ENCODE results near the gene PPM1M. TPM values are rescaled to one million over a fixed set of nuclear protein-coding genes. Genes with fewer than 3 reads are reported as not detected.
A peak's percentile ranks its signal among the peaks of the same experiment; 100 is the strongest.

PPM1M gene
- total RNA-seq, 1 experiment from 2014 or later = 7.1 TPM

DNA sequence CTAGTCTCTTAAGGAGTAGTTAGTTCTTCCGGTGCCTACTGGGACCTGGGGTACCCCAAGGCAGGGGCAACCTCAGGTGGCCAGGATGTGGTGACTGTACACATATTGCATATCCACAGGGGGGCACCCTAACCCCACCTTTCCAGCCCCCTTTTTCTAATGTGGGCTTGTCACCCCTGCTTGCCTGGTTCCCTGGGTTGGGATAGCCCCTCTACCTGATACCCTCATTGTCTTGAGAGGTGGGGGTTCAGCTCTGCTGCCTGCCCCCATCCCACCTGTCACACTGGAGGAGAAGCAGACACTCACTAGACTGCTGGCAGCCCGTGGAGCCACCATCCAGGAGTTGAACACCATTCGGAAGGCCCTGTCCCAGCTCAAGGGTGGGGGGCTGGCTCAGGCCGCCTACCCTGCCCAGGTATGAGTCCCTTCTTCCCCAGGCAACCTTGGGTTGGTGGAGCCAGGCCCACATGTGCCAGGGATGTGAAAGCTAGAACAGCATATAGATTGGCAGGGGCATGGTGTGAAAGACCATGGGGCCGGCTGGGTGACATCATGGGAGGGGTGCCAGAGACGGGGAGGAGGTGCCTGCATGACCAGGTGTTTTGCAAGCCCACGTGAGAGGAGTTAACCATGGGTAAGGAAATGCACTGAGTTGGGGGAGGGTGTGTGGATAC, 46.1 kb downstream of the PPM1M start:
- BruUV-seq (replicated peaks) = no TSS peak
- H3K9me3 Mint-ChIP-seq (ENCODE audit: low read depth, unreplicated experiment) = no peaks in the 10 kb centered on the region
- H3K4me3 Mint-ChIP-seq (ENCODE audit: low read depth, unreplicated experiment) = no peak overlapping the region
- peak; percentile 63 for DNase-seq
- peaks cover 37% of the 10 kb centered on the region for H3K36me3 Mint-ChIP-seq (ENCODE audit: insufficient read depth, unreplicated experiment)
- TF ChIP-seq, protein P1, sequence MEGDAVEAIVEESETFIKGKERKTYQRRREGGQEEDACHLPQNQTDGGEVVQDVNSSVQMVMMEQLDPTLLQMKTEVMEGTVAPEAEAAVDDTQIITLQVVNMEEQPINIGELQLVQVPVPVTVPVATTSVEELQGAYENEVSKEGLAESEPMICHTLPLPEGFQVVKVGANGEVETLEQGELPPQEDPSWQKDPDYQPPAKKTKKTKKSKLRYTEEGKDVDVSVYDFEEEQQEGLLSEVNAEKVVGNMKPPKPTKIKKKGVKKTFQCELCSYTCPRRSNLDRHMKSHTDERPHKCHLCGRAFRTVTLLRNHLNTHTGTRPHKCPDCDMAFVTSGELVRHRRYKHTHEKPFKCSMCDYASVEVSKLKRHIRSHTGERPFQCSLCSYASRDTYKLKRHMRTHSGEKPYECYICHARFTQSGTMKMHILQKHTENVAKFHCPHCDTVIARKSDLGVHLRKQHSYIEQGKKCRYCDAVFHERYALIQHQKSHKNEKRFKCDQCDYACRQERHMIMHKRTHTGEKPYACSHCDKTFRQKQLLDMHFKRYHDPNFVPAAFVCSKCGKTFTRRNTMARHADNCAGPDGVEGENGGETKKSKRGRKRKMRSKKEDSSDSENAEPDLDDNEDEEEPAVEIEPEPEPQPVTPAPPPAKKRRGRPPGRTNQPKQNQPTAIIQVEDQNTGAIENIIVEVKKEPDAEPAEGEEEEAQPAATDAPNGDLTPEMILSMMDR (IDR thresholded peaks at IDR 0.05; ENCODE audit: unreplicated experiment) = peak; percentile 53
- H3K27ac Mint-ChIP-seq (ENCODE audit: unreplicated experiment) = peak overlapping the region; percentile 14
- H3K4me1 Mint-ChIP-seq (ENCODE audit: low read depth, unreplicated experiment) = peaks cover 33% of the 10 kb centered on the region
- CTCF ChIA-PET = interaction anchor here (1.9 kb wide), 1 partner anchor 48 kb away, joined by 6 read pairs; no protein-coding TSS in a partner anchor
- no peaks in the 10 kb centered on the region for H3K27me3 Mint-ChIP-seq (ENCODE audit: unreplicated experiment)
- intact Hi-C loops (cut with micrococcal nuclease; ENCODE audit: unreplicated experiment) = loop anchor here (1.0 kb wide), 1 partner anchor 48 kb away; no protein-coding TSS in a partner anchor

DNA sequence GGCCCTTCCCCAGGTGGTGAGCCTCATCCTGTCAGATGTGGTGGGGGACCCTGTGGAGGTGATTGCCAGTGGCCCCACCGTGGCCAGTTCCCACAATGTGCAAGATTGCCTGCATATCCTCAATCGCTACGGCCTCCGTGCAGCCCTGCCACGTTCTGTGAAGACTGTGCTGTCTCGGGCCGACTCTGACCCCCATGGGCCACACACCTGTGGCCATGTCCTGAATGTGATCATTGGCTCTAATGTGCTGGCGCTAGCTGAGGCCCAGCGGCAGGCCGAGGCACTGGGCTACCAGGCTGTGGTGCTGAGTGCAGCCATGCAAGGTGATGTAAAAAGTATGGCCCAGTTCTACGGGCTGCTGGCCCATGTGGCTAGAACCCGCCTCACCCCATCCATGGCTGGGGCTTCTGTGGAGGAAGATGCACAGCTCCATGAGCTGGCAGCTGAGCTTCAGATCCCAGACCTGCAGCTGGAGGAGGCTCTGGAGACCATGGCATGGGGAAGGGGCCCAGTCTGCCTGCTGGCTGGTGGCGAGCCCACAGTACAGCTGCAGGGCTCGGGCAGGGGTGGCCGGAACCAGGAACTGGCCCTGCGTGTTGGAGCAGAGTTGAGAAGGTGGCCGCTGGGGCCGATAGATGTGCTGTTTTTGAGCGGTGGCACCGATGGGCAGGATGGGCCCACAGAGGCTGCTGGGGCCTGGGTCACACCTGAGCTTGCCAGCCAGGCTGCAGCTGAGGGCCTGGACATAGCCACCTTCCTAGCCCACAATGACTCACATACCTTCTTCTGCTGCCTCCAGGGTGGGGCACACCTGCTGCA, 46.9 kb downstream of the PPM1M start:
- peaks cover 26% of the 10 kb centered on the region for H3K4me1 Mint-ChIP-seq (ENCODE audit: low read depth, unreplicated experiment)
- H3K9me3 Mint-ChIP-seq (ENCODE audit: low read depth, unreplicated experiment) = no peaks in the 10 kb centered on the region
- no TSS peak for BruUV-seq (replicated peaks)
- no peak overlapping the region for H3K27ac Mint-ChIP-seq (ENCODE audit: unreplicated experiment)
- no peak for DNase-seq
- no peak overlapping the region for H3K4me3 Mint-ChIP-seq (ENCODE audit: low read depth, unreplicated experiment)
- TF ChIP-seq, protein P1 (IDR thresholded peaks at IDR 0.05; ENCODE audit: unreplicated experiment) = no peak
- H3K27me3 Mint-ChIP-seq (ENCODE audit: unreplicated experiment) = no peaks in the 10 kb centered on the region
- intact Hi-C loops (cut with micrococcal nuclease; ENCODE audit: unreplicated experiment) = no loop called here
- peaks cover 29% of the 10 kb centered on the region for H3K36me3 Mint-ChIP-seq (ENCODE audit: insufficient read depth, unreplicated experiment)
- CTCF ChIA-PET = interaction anchor here (1.4 to 1.9 kb wide), 2 partner anchors 47 kb away, joined by 5 to 6 read pairs; no protein-coding TSS in a partner anchor

DNA sequence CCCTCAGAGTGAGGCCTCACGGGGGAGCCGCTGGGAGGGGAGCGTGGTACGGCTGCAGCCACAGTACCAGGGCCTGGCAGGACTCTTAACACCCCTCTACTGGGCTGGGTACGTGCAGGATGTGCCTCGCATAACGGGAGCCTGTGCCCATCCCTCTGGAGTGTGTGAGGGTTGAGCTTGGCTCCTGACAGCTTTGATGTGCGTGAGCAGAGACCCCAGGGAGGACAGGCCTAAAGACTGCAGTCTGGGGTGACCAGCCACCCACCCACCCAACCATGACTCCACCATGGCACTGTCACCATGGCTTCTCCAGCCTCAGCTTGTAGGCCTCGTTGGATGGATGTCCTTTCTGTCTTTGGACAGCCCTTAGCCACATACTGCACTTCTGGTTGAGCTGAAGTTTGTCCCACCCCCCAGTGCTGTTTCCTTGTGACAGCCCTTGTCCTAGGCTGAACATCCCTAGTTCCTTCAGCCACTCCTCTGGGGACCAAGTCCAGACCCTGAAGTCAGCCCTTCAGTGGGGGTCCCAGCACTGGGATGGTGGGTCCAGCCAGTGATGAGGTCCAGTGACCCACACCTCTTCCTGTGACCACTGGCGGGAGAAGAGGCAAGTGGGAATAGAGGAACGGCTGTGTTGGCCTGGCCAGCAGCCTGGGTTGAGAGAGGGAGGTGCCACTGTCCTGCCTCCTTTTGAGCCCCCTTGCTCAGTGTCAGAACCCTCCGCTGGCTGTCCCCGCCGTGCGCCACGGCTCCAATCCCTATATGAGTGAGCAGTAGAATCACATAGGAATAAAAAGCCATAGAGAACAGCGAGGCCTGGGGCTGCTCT, 48.1 kb downstream of the PPM1M start:
- TF ChIP-seq, protein P1 (IDR thresholded peaks at IDR 0.05; ENCODE audit: unreplicated experiment) = no peak
- Mint-ChIP-seq H3K27ac (ENCODE audit: unreplicated experiment) (no peak overlapping the region), H3K4me1 (ENCODE audit: low read depth, unreplicated experiment) (peaks cover 22% of the 10 kb centered on the region), H3K4me3 (ENCODE audit: low read depth, unreplicated experiment) (no peak overlapping the region), H3K27me3 (ENCODE audit: unreplicated experiment) (no peaks in the 10 kb centered on the region), H3K9me3 (ENCODE audit: low read depth, unreplicated experiment) (no peaks in the 10 kb centered on the region), H3K36me3 (ENCODE audit: insufficient read depth, unreplicated experiment) (peaks cover 16% of the 10 kb centered on the region)
- no peak for DNase-seq
- intact Hi-C loops (cut with micrococcal nuclease; ENCODE audit: unreplicated experiment) = no loop called here
- BruUV-seq (replicated peaks) = no TSS peak
- CTCF ChIA-PET = interaction anchor here (0.5 to 1.4 kb wide), 3 partner anchors 46 to 134 kb away, joined by 3 to 5 read pairs (median 5); partner anchors contain the start of gene TWF2
